ENCODE measurements around the gene MTNR1B. TPM values are rescaled to one million over a fixed set of nuclear protein-coding genes. Genes with fewer than 3 reads are reported as not detected.

MTNR1B gene
- polyA plus RNA-seq, 1 of the 3 experiments (the other 2 are of a cell fraction) = not detected

GRCh38 chr11:92946707-92947106, 22.7 kb upstream of the MTNR1B start:
- H3K9ac ChIP-seq = no peak overlapping the region
- H3K9me3 ChIP-seq = no peaks in the 10 kb centered on the region
- TF ChIP-seq ELF1 (IDR thresholded peaks at IDR 0.05) = no peak
- TF ChIP-seq TEAD4 (IDR thresholded peaks at IDR 0.05; ENCODE audit: borderline replicate concordance, insufficient read depth) = no peak
- no peak for TF ChIP-seq MEF2A (IDR thresholded peaks at IDR 0.05; ENCODE audit: borderline replicate concordance, low read depth)
- no peak for TF ChIP-seq TCF12 (IDR thresholded peaks at IDR 0.05)
- TF ChIP-seq MXI1 (IDR thresholded peaks at IDR 0.05; ENCODE audit: low read depth, low read length) = no peak
- no peak for TF ChIP-seq USF2 (IDR thresholded peaks at IDR 0.05; ENCODE audit: borderline replicate concordance, low read depth, low read length)
- no peak for TF ChIP-seq REST (IDR thresholded peaks at IDR 0.05; ENCODE audit: low read depth, low read length)
- TF ChIP-seq EZH2phosphoT487 (IDR thresholded peaks at IDR 0.05; ENCODE audit: borderline replicate concordance, low read depth) = no peak
- TF ChIP-seq NFIC (IDR thresholded peaks at IDR 0.05; ENCODE audit: borderline replicate concordance) = no peak
- no peak for TF ChIP-seq GABPA (IDR thresholded peaks at IDR 0.05; ENCODE audit: low read depth)
- TF ChIP-seq IRF3 (IDR thresholded peaks at IDR 0.05; ENCODE audit: low read depth, low read length) = no peak
- no peak for TF ChIP-seq RFX5 (IDR thresholded peaks at IDR 0.05; ENCODE audit: low read length)
- no peak for TF ChIP-seq MAX (IDR thresholded peaks at IDR 0.05; ENCODE audit: low read depth)
- no peak for TF ChIP-seq GATA2 (CRISPR knock-in tag; IDR thresholded peaks at IDR 0.05)
- TF ChIP-seq RCOR1 (IDR thresholded peaks at IDR 0.05; ENCODE audit: low read length) = no peak
- TF ChIP-seq SIN3A (IDR thresholded peaks at IDR 0.05; ENCODE audit: borderline replicate concordance, low read depth, low read length) = no peak
- no peak for TF ChIP-seq FOSL2 (IDR thresholded peaks at IDR 0.05; ENCODE audit: borderline replicate concordance, low read depth)
- TF ChIP-seq, protein P1, sequence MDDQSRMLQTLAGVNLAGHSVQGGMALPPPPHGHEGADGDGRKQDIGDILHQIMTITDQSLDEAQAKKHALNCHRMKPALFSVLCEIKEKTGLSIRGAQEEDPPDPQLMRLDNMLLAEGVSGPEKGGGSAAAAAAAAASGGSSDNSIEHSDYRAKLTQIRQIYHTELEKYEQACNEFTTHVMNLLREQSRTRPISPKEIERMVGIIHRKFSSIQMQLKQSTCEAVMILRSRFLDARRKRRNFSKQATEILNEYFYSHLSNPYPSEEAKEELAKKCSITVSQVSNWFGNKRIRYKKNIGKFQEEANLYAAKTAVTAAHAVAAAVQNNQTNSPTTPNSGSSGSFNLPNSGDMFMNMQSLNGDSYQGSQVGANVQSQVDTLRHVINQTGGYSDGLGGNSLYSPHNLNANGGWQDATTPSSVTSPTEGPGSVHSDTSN (IDR thresholded peaks at IDR 0.05) = no peak
- no peak for TF ChIP-seq CTCF (IDR thresholded peaks at IDR 0.05)
- TF ChIP-seq USF1 (IDR thresholded peaks at IDR 0.05; ENCODE audit: borderline replicate concordance, low read depth) = no peak
- no peak overlapping the region for H3K4me2 ChIP-seq
- ChIA-PET CTCF (interaction anchor here (0.6 kb wide), 1 partner anchor 1382 kb away, joined by 3 read pairs; no protein-coding TSS in a partner anchor), POLR2A (no interaction called here)
- H2AFZ ChIP-seq (ENCODE audit: low read depth) = no peak overlapping the region
- WGBS (ENCODE audit: low lambda C conversion rate) = 43% methylated on average over 3 of the region's 3 CpGs
- H3K27ac ChIP-seq (ENCODE audit: low read depth in 2 of 2, low read length in 1 of 2) = no peak overlapping the region
- H4K20me1 ChIP-seq (ENCODE audit: insufficient read depth) = no peaks in the 10 kb centered on the region
- no peak overlapping the region for H3K4me3 ChIP-seq (ENCODE audit: low read depth in 2 of 2, low read length in 1 of 2)
- no peaks in the 10 kb centered on the region for H3K79me2 ChIP-seq (ENCODE audit: insufficient read depth)
- DNase-seq = no peak
- H3K4me1 ChIP-seq (ENCODE audit: control insufficient read depth in 1 of 2, insufficient read depth in 2 of 2, low read depth in 1 of 2, low read length in 1 of 2) = no peaks in the 10 kb centered on the region; a peak in 1 of 4 replicates
- no peaks in the 10 kb centered on the region for H3K27me3 ChIP-seq (ENCODE audit: insufficient read depth)
- H3F3A ChIP-seq (replicated peaks; ENCODE audit: insufficient read depth) = no peaks in the 10 kb centered on the region
- H3K9me2 ChIP-seq = no peaks in the 10 kb centered on the region
- H3K36me3 ChIP-seq (replicated peaks in 1 of 2; ENCODE audit: control insufficient read depth in 1 of 2, insufficient read depth in 2 of 2, low read length in 1 of 2) = no peaks in the 10 kb centered on the region

Data from SK-N-SH (cell line).